GM21576 (cell line): ENCODE measurements around the gene SDK2.
"Not testable (repeated sequence)": the region's sequence is repeated elsewhere in the genome, so short reads cannot be mapped to it uniquely, and the experiment has no call there.

Source experiments
- ATAC-seq: cut with Tn5 transposase; IDR thresholded peaks from one replicate; pipeline ENCODE4 v1.9.1; 2021; ENCODE audit warnings: mild to moderate bottlenecking, moderate library complexity; ENCODE audit not compliant: unreplicated experiment

Gene SDK2

DNA sequence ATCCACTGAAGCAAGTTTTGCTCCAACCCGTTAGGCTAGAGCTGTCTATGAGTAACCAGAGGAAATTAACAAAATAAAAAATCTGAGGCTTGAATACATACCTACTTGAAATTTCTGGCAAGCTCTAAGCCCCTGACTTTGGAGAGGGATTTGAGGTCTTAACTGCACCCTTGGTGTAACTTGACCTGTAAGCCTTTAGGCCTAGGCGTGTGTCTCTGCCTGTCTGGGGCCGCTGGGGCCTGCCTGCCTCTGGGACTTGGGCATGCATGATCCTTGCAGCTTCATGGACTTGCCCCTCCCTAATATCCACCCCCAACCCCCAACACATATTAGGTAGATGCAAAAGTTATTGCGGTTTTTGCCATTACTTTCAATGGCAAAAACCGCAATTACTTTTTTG lies 328.8 kb downstream of the SDK2 start:
- ATAC-seq, result no peak

DNA sequence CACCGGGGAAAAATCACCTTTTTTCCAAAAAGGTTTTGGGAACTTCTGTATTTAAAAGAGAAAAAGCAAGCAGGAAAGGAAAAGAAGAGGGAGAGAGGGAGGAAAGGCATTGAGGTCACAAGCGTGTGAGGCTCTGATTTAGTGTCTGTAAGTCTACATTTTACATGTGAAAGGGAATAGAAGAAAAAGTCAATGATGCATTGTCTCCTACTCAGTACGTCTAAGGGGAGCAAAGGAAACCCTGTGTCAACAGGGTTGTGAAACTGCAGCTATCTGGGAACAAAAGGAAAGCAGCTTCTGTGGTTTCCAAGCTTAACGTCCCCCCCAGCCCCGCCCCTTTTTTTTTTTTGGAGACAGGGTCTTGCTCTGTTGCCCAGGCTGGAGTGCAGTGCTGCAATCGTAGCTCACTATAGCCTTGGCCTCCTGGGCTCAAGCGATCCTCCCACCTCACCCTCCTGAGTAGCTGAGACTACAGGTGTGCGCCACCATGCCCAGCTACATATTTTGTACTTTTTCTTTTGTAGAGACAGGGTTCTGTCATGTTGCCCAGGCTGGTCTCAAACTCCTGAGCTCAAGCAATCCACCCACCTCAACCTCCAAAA lies 330.6 kb downstream of the SDK2 start:
- ATAC-seq, result no peak

DNA sequence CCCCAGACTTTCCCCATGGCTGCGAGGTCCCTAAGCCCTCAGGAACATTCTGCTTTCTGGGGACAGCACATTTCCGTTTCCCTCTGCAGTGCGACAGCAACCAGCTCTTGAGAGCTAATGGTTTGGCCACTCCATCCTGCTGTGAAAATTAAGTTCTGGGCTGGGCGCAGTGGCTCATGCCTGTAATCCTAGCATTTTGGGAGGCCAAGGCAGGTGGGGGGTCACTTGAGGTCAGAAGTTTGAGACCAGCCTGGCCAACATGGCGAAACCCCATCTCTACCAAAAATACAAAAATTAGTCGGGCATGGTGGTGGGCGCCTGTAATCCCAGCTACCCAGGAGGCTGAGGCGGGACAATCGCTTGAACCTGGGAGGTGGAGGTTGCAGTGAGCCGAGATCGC lies 331.4 kb downstream of the SDK2 start:
- not testable (repeated sequence) for ATAC-seq

DNA sequence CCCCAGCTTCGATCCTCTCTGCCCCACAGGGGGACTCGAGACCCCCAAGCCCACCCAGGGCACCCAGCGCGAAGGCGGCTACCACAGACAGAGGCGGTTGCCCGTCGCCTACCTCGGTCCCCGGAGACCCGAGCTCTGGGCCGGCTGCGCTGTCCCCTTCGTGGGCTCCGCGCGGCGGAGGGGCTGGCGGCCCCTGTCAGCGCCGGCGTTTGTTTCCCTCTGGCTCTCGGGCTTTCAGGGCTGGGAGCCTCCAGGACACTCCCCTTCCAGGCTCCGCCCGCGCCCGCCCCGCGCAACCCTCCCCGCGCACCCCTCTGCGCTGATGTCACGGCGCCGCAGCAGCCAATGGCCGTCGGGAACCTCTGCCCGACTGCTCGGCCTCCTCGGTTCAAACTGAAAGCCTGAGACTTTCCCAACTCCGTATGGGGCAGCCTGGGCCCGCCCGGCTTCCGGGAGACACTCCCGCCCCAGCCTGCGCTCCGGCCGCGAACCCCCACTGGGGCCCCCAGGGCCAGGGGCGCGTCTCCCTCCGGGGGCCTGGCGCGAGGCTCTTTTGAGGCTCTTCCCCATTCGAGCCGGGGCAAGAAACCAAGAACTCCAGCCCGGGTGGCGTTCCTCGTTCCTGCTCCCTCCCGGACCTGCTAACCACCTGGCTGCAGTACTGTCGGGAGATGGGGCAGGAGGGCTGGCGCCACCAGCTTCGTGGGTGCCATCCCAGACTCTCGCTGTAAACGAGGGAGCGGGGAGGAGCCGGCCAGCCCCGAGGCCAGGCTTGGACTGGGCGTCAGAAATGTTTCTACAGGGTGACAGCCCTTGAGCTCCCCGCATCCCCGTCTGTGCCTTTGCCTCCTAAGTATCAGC lies 332.2 kb downstream of the SDK2 start, which contains the start of gene CDC42EP4:
Gene CDC42EP4, minus strand, starts transcription at position 221 of the 861 bp plus-strand sequence. CDS start 25,501 bp downstream, outside the sequence.
- ATAC-seq, result peak; percentile 79

DNA sequence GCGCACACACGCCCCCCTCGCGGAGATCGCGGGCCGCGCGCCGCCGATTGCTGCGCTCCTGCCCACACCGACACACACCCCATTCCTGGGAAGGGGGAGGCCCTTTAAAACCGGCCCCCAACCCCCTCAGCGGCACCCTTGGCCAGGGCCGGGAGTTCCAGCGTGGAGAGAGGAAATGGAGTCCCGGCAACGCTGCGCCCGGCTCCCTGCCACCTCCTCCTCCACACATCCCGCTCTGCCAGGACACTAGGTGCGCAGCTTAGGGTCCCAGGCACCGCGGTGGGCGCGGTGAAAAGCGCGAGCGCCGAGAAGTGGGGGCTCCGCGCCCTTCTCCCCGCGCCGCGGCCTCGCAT lies 332.8 kb downstream of the SDK2 start:
- peak; percentile 13 for ATAC-seq

DNA sequence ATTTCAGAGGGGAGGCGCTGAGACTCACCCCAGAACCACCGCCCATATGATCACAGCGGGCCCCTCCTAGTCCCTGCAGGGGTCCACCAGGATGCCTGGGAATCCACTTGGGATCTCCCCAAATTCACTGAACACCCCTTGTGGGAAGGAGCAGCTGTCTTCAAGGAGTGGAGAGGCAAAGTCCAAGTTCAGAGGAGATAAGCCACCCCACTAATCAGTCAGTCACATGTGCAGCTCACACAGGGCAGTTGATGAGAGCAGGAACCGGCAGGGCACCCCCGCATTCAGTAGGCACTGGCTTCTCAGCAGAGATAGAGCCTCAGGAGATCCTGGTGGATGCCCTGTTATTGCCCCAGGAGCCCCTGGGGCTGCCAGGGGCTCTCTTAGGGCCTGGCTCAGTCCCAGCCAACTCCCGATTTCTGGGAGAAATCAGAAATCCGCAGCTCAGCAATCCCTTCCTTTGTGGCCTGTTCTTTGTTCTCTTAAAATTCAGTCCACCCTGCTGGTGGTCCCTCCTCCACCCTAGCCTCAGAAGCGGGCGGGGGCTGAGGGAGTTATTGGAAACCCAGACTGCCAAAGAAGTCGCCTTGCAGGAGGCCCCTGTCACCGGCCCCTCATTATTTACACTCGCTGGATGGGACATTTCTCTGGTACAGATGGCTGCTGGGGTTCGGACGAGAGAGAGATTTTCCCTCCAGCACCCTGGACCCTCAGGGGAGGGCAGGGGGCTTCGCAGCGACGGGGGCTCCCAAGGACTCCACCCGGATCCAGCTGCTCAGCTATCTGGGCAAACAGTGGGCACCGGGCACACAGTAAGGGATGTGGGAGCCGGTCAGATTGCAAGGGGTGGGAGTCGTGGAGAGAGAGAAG lies 334.3 kb downstream of the SDK2 start:
- no peak for ATAC-seq

DNA sequence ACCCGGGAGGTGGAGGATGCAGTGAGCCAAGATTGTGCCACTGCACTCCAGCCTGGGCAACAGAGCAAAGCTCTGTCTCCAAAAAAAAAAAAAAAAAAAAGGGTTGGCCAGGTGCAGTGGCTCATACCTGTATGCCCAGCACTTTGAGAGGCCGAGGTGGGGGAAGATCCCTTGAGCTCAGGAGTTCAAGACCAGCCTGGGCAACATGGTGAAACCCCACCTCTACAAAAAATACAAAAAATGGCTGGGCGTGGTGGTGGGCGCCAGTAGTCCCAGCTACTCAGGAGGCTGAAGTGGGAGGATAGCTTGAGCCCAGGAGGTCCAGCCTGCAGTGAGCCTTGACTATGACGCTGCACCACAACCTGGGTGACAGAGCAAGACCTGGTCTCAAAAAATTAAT lies 335.3 kb downstream of the SDK2 start:
- ATAC-seq, result not testable (repeated sequence)

DNA sequence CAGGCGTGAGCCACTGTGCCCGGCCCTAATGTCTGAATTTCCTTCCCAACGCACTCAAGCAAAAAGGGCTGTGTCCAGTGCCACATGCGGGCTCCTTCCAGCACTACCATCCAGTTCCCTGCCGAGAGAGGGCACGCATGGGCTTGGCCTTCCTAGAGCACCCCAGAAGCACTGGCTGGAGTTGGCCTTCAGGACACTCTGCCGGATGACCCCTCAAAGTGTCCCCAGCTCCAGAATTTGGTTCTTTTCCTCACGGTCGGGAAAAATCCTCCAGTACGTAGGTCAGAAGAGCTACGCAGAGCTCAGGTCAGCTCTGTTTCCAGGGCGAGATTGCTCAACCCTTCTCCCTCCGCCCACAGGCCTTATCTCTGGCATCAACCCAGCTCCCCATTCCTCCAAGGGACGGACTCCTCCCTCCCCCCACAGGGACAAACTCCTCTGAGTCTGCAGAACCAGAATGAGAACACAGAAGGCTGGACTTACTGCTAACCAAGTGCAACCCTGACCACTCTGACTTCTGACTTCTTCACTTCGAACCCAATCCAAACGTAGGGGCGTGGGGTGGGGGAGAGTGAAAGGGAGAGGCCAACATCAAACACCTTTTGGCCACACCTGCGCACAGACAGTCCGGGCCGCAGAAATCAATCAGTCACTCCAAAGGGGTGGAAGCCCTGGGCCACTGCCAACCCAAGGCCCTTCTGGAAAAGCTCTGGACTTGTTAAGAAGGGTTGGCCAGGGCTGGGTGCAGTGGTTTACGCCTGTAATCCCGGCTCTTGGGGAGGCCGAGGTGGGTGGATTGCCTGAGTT lies 336.0 kb downstream of the SDK2 start:
- ATAC-seq, result no peak

DNA sequence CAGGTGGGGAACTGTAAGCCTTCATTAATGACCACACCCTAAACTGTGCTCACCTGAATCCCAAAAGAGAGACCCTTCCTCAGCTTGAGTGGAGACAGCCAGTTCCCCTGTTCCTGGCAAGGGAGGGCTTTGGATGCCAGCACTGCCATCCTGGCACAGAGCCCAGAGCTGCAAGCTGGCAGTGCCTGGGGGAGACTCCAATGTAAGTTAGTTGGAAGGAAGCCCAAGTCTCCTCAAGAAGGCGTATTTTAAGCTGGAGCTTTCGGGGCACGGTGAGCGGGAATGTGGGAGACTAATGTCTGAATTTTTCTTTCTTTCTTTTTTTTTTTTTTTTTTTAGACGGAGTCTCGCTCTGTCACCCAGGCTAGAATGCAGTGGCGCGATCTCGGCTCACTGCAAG lies 337.1 kb downstream of the SDK2 start:
- ATAC-seq, result no peak

DNA sequence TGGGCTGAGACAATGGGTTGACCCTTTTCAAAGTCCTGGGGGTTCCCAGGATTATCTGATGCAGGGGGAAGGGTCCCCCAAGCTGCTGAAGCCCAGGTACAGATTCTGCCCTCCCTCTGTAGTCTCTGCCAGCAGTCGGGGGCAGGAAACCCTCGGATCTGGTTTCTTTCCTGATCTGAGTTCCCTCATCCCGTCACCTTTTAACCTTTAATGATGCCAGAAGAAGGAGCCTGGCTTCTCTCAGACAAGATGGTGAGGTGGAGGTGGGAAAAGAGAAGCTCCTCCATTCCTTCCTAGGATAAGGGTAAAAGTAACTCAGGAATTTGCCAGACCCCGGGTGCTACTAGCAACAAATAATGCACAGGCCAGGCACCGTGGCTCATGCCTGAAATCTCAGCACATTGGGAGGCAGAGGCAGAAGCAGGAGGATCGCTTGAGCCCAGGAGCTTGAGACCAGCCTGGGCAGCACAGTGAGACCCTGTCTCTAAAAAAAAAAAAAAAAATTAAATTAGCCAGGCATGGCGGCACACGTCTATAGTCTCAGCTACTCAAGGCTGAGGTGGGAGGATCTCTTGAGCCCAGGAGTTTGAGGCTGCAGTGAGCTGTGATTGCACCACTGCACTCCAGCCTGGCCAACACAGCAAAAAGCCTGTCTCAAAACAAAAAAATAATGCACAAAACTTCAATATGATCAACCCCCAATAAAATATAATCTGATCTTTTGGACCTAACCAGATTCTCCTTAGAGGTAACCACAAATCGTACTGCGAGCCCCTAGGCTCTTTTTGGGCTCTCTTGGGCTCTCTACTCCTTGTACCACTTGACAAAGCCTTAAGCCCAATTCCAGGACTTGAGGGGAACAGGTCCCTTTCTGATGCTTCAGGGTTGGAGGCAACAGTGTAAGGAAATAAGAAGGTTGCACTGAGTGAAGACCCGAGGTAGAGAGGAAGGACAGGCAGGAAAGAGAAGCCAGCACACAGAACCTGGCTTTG lies 338.1 kb downstream of the SDK2 start:
- ATAC-seq, result no peak

DNA sequence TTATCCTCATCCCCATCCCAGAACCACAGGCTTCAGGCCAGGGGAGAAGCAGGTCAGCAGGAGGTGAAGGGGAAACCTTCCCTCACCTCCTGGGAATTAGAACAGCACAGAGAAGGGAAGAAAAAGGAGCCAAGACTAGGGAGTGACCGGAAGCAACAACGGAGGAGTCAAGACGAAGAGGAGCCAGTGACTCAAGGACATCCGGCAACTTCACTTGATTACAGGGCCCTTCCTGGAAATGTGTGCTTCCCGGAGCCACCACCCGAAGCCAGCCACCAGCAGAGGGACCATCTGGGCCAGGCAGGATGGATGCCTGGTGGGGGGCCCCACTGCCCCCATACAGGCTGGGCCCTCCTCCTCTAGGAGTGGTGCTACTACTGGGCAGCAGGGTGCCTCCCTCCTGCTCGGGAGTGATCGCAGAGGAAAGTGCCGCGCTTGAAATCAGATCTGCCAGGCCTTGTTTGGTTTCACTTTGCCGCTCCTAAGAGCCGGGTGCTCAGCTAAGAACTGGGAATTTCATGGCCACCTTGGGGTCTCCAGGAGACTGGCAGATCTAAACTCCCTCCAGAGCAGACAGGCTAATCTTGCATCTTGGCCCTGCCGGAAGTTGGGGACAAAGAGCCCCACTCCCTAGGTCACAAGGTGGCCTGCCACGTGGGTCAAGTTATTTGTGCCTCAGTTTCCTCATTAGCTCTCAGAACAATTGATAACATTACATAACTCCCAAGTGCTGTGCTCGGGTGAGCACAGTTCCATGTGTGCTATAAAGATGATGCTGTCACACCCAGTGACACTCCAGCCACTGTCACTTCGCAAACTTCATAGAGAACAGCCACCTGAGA lies 339.1 kb downstream of the SDK2 start:
- ATAC-seq, result no peak

DNA sequence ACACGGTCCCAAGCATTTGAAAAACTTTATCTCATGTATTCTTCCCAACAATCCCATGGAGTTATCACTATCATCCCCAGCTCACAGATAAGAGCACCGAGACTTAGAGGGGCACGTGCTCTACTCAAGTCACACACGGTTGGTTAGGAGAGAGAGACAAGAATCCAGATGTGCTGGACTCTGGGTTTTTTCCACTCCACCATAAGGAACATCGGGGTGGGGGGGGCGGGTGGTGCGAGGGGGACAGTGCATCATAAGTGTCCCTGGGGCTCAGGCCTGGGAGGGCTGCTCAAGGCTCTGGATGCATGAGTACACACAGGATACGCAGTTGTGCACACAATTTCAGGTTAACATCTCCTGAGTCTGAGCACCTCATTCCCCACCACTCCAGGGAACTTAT lies 339.8 kb downstream of the SDK2 start:
- ATAC-seq, result no peak

DNA sequence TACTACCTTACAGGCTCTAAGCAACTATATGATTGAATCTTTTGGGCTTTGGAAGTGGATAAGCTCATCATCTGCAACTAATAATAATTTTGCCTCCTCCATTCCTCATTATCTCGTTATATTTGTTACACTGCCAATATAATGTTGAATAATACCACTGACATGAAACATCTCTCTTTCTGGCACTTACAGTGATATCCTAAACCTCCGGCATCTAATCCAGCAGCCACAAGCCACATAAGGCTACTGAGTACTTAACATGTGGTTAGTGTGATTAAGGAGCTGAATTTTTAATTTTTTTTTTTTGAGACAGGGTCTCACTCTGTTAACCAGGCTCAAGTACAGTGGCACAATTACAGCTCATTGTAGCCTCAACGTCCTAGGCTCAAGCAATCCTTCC lies 342.1 kb downstream of the SDK2 start:
- ATAC-seq, result no peak

DNA sequence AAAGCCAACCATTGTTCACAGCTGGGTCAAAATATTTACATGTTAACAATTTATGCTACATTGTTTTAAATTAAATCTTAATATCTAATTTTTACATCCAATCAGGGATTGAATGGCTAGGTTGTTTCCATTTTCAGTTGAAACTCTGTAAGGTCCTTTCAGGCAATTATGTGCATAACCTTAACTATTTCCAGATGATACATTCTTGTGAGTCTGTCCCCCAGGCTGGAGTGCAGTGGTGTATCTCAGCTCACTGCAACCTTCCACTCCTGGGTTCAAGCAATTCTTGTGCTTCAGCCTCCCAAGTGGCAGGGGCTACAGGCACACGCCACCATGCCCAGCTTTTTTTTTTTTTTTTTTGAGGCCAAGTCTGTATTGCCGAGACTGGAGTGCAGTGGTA lies 342.9 kb downstream of the SDK2 start:
- ATAC-seq, result no peak

DNA sequence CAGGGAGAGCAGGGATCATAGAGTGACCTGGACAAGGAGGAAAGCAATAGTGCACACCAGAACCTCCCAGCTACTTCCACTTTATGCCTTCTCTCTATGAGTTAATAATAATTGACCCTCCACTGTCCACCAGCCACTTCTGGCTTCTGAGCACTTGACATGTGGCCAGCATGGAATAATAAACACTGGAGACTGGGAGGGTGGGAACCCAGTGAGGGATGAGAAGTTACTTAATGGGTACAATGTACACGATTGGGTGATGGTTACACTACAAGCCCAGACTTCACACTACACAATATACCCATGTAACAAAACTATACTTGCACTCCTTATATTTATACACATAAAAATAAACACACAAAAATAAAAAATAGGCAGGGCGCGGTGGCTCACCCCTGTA lies 343.9 kb downstream of the SDK2 start:
- ATAC-seq, result no peak

DNA sequence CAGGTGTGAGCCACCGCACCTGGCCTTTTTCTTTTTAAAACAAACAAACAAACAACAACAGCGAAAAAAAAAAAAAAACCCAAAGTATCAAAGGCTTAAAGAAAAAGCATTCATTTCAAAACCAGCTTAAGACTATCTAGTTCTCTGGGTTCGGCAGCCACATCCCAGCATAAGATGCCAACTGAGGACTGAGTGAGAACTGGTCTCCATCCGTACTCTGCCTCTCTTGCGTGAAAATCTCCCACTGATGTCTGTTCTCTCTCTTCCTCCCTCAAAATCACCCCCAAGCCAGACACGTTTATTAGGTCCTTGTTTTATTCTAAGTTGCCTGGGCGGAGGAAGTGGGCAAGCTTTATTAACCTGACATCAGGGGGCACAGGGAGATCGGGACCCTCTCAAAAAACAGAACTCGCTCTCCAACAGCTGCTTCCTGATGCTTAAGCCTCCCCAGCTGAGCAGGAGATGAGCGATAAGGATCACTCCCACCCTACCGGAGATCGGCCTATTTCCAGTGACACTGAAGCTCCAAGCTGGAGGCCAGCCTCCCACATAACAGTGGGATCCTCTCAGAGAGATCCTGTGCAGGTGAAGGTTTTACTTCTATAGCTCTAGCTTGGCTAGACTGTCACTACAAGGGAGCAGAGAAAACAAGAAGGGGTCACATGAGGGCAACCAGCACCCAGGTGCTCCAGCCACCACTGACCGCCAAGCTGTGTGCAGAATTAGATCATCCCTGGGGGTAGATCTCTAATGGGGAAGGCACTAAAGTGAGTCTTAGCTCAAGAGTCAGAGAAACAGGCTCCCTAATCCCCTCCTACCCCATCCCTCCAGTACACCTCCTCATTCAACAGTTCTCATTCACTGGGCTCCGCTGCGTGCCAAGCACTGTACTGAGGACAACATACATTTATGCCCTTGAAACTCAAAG lies 346.0 kb downstream of the SDK2 start:
- peak; percentile 58 for ATAC-seq

DNA sequence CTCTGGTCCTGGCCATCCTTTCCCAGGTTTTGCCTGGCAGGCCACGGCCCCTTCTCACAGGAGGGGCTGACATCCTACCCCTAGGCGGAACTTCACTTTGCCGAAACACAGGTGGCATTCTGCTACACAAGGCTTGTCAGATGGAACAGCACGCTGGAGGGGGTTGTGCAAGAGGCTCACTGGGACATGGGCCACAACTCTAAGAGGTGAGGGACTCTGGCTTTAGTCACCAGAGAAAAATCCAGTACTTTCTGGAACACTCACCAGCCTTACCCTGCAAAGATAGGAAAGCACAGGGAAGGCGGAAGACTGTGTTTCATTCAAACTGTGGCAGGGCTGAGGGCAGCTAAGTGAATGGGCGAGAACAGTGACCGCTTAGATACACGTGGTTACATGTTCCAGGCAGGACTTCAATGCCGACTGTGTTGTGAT lies 350.7 kb downstream of the SDK2 start:
- no peak for ATAC-seq

DNA sequence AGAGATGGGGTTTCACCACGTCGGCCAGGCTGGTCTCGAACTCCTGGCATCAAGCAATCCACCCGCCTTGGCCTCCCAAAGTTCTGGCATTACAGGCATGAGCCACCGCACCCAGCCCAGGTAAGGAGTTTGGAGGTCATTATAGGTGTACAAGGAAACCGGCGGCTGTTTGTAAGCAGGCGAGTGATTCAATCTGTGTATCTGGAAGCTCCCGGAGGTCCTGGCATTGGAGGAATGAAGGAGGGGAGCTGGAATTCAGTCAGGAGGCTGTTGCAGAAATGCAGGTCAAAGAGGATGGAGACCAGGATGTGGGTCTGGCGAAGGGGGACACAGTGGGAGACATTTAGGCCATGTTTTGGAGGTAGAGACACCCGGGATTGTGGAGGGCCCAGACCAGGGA lies 351.2 kb downstream of the SDK2 start:
- no peak for ATAC-seq
